SU-DHL-6 (cell line): ENCODE data around the gene TENT4A.

Experiments used
- CTCF ChIP-seq: fragments of 200-600 bp; sonication (generic); IDR thresholded peaks from one replicate; pipeline ENCODE4 v1.5.1; 2017; ENCODE audit warnings: antibody characterized with exemption, mild to moderate bottlenecking, low read length, moderate library complexity; ENCODE audit not compliant: insufficient read depth, poor library complexity, severe bottlenecking
- EZH2phosphoT487 ChIP-seq: fragments of 200-600 bp; sonication (generic), shearing (Covaris generic); conservative IDR thresholded peaks from 2 replicates; pipeline ENCODE4 v1.6.1; 2018; ENCODE audit warnings: mild to moderate bottlenecking, antibody characterized with exemption, low read length, moderate library complexity, mixed read lengths

GRCh38 chr5:6722015-6722414 lies 8.8 kb downstream of the TENT4A start:
- TF ChIP-seq CTCF (no peak), EZH2phosphoT487 (no peak)
